ENCODE data around the gene DOCK4.

The DOCK4 gene

DNA sequence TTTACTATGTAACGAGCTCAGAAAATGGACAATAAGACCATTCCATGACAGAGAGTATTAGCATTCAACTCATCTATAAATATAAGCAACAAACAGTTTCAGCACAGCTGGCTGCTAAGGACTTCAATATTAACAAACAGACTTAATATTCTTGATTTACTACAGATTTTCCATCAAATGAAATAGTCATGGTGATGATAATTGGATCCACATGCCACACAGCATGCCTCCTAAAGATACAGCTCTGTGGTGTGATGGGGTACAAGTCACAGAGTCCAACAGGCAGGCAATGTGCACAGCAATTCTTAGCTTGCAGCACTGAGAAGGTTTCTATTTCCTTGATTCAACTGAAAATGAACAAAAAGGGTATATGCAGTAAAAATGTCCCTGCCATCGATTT is 54.0 kb downstream of the DOCK4 start:
- no peak overlapping the region for H3K27ac ChIP-seq (ENCODE audit: low read length)

DNA sequence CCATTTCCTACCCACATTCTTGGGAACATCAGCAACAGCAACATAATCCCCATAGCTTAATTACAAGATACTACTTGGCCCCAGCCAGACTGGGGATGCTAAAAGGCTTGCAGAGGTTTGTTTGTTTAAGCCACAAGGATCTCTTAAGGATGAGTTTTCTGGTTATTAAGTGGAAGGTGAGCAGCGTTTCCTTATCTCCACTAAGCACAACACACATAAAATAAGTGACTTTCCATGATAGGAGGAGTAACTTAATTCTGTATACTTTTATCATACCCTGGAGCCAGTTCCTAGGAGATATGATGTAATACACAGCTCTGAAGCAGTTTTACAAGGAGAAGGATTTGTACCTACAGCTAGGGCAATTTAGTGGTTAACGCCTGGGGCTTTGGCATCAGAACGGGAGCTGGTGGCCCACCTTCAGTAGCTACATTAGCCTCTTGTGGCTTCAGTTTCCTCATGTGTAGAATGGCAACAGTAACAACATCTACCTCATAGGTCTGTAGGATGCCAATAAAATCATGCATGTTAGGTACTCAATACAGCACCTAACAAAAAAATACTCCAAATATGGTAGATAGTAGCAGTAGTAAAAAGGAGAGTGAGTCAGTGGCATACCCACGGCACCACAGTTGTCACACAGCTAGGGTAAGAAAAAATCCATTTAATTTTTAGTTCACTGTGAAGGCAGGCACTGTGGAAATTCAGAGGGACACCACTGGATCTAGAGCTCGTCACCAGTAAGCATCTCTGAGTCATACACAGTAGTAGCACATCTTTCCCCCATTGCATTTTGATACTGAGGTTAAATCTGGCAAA is 55.2 kb downstream of the DOCK4 start:
- Histone ChIP-seq H3K27me3 (ENCODE audit: low read depth, low read length) (no peaks in the 10 kb centered on the region), H3K9me3 (ENCODE audit: control insufficient read depth in 1 of 2, low read length in 2 of 2) (no peaks in the 10 kb centered on the region), H3K4me1 (ENCODE audit: control insufficient read depth in 1 of 2, insufficient read depth in 2 of 2, low read length in 2 of 2) (no peaks in the 10 kb centered on the region), H3K27ac (ENCODE audit: low read length) (no peak overlapping the region), H3K4me3 (ENCODE audit: low read depth in 1 of 2, low read length in 2 of 2) (no peak overlapping the region), H3K36me3 (ENCODE audit: control insufficient read depth in 1 of 2, insufficient read depth in 2 of 2, low read length in 2 of 2) (no peaks in the 10 kb centered on the region)

More for the DNA sequence above, 54.0 kb downstream of the DOCK4 start:
- no peaks in the 10 kb centered on the region for H3K27me3 ChIP-seq (ENCODE audit: low read depth, low read length)
- no peaks in the 10 kb centered on the region for H3K4me1 ChIP-seq (ENCODE audit: control insufficient read depth in 1 of 2, insufficient read depth in 2 of 2, low read length in 2 of 2)
- no peaks in the 10 kb centered on the region for H3K9me3 ChIP-seq (ENCODE audit: control insufficient read depth in 1 of 2, low read length in 2 of 2)
- no peaks in the 10 kb centered on the region for H3K36me3 ChIP-seq (ENCODE audit: control insufficient read depth in 1 of 2, insufficient read depth in 2 of 2, low read length in 2 of 2)
- no peak overlapping the region for H3K4me3 ChIP-seq (ENCODE audit: low read depth in 1 of 2, low read length in 2 of 2)

DNA sequence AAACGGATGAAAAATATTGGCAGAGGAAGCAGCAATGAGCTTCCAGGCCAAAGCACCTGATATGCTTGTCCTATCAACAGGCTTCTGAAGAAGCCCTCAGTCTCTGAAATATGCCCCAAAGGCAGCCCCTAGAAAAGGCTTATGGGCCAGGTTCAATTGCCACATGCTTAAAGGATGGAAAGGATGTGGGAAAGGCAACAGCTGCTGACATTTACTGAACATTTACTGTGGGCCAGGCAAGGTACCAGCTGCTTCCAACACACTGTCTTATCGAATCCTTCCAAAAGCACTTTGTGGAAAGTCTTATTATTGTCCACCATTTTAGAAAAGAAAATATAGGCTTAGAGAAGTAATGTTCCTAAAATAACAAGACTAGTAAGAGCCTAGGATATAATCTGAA is 56.5 kb downstream of the DOCK4 start:
- Histone ChIP-seq H3K36me3 (ENCODE audit: control insufficient read depth in 1 of 2, insufficient read depth in 2 of 2, low read length in 2 of 2) (no peaks in the 10 kb centered on the region), H3K27ac (ENCODE audit: low read length) (no peak overlapping the region), H3K9me3 (ENCODE audit: control insufficient read depth in 1 of 2, low read length in 2 of 2) (no peaks in the 10 kb centered on the region), H3K27me3 (ENCODE audit: low read depth, low read length) (no peaks in the 10 kb centered on the region), H3K4me1 (ENCODE audit: control insufficient read depth in 1 of 2, insufficient read depth in 2 of 2, low read length in 2 of 2) (no peaks in the 10 kb centered on the region), H3K4me3 (ENCODE audit: low read depth in 1 of 2, low read length in 2 of 2) (no peak overlapping the region)

DNA sequence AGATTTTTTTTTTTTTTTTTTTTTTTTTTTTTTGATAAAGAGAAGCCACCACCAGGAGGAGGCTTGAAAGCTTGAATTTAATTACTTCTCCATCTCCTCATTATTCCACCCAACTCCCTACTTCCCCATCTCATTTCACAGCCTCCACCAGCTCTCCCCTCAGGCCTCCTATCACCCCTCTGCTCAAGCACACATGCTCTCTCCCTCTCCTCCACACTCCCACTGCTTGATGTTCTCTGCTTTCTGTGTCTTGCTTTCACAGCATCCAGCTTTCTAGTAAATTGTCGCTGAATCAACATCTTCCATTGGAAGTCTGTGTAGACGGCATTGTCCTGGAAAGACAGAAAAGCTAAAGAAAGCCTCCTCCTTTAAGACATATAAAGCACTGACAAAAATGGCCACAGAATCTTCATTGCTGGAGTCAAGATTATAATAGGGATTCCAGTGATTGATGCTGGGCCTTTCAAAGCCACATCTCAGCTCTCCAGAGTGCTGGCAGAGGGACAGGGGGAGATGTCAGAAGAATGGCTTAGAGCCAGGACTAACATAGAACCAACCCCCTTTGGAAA is 58.3 kb downstream of the DOCK4 start:
- H3K4me3 ChIP-seq (ENCODE audit: low read depth in 1 of 2, low read length in 2 of 2) = no peak overlapping the region
- H3K4me1 ChIP-seq (ENCODE audit: control insufficient read depth in 1 of 2, insufficient read depth in 2 of 2, low read length in 2 of 2) = peaks cover 0 to 17% of the 10 kb centered on the region in 2 donors
- no peaks in the 10 kb centered on the region for H3K36me3 ChIP-seq (ENCODE audit: control insufficient read depth in 1 of 2, insufficient read depth in 2 of 2, low read length in 2 of 2)
- H3K27ac ChIP-seq (ENCODE audit: low read length) = no peak overlapping the region
- H3K9me3 ChIP-seq (ENCODE audit: control insufficient read depth in 1 of 2, low read length in 2 of 2) = no peaks in the 10 kb centered on the region
- H3K27me3 ChIP-seq (ENCODE audit: low read depth, low read length) = no peaks in the 10 kb centered on the region

DNA sequence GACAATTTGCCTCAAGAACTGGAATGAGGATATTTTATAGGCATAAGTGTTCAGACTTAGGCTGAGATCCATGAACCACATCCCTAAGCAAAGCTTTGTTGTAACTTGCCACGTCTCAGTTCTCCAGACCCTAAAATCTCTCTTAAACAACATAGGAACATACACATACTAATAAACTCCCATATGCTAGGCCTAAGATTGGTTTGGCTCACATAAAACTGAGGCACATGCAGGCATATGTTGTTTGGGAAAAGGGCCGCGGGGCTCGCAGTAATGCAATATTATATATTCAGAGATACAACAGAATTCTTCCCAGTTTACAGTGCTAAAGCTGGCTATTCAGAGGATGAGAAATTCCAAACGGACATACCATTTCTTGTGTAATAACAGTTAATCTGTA is 61.0 kb downstream of the DOCK4 start:
- H3K4me3 ChIP-seq (ENCODE audit: low read depth in 1 of 2, low read length in 2 of 2) = no peak overlapping the region
- no peaks in the 10 kb centered on the region for H3K27me3 ChIP-seq (ENCODE audit: low read depth, low read length)
- no peaks in the 10 kb centered on the region for H3K36me3 ChIP-seq (ENCODE audit: control insufficient read depth in 1 of 2, insufficient read depth in 2 of 2, low read length in 2 of 2)
- H3K27ac ChIP-seq (ENCODE audit: low read length) = no peak overlapping the region
- no peaks in the 10 kb centered on the region for H3K9me3 ChIP-seq (ENCODE audit: control insufficient read depth in 1 of 2, low read length in 2 of 2)
- H3K4me1 ChIP-seq (ENCODE audit: control insufficient read depth in 1 of 2, insufficient read depth in 2 of 2, low read length in 2 of 2) = peaks cover 0 to 20% of the 10 kb centered on the region in 2 donors

DNA sequence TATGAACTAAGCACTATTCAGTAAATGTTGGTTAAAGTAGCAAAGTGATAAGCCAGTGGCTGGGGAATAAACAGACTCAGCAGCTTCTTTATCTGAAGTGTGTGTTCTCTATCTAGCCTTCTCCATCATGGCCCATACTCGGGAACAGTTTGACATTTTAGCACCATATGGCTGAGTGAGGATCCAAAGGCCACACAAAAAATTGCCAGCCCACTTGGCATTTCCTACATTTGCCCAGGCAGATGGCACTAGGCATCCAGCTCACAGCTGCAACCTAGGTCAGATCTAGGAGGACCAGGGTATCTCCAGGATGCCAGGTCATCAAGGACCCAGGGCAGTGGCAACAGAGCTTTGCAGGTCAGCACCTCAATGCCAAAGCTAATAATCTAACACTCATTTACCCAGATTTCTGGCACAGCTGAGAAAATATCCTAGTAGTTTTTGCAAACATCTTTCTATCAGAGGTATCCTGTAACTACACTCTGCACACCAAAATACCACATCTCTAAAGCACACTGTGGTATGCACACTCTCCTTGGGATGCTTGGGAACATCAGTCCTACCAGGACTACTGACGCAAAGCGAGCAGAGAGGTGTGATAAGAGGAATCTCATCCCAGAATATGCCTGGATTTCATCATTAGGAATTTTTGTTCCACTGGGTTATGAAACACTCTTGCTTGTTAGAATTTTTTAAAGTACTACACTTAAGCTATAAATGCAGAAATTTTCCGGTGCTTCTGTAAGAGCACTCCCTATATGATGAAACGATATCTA is 61.7 kb downstream of the DOCK4 start:
- H3K27ac ChIP-seq (ENCODE audit: low read length) = no peak overlapping the region

DNA sequence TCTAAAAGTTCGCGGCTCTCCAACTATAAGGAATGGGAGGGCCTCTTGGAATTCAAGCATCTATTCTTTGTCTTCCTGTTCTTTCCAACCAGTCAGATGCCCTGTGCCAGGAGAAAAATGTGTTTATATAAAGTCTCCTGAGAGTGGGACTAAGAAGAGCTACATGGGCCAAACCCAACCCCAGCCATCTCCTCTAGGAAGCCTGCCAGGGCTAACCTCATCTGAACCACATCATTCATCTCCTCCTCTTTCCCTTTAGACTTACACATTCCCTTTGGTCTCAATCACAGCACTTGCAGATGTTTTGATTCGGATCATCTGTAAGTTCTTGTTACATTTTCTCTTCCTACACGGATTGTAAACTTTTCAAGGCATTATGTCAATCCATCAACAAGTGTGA is 62.6 kb downstream of the DOCK4 start:
- H3K27ac ChIP-seq (ENCODE audit: low read length) = no peak overlapping the region
- H3K4me1 ChIP-seq (ENCODE audit: control insufficient read depth in 1 of 2, insufficient read depth in 2 of 2, low read length in 2 of 2) = peaks cover 0 to 20% of the 10 kb centered on the region in 2 donors

More for the DNA sequence above, 61.7 kb downstream of the DOCK4 start:
- Histone ChIP-seq H3K36me3 (ENCODE audit: control insufficient read depth in 1 of 2, insufficient read depth in 2 of 2, low read length in 2 of 2) (no peaks in the 10 kb centered on the region), H3K4me1 (ENCODE audit: control insufficient read depth in 1 of 2, insufficient read depth in 2 of 2, low read length in 2 of 2) (peaks cover 0 to 20% of the 10 kb centered on the region in 2 donors), H3K4me3 (ENCODE audit: low read depth in 1 of 2, low read length in 2 of 2) (no peak overlapping the region), H3K9me3 (ENCODE audit: control insufficient read depth in 1 of 2, low read length in 2 of 2) (no peaks in the 10 kb centered on the region), H3K27me3 (ENCODE audit: low read depth, low read length) (no peaks in the 10 kb centered on the region)

DNA sequence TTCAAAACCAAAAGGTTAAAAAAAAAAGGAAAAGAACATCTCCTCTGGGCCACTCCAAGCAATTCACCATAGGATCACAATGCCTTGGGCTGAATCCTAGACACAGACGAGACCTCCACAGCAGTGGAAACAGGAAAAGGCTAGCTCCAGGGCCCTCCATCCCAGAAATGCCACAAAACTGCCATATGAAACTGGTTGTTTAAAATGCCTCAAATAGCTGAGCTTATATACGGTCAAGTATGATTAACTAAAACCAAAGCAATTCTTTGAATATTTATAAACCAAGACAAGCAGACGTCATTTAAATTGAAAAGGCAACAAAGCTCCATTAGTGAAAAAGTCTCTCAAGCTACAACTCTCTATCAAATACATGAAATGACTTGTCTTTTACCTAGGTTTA is 63.1 kb downstream of the DOCK4 start:
- Histone ChIP-seq H3K27ac (ENCODE audit: low read length) (no peak overlapping the region), H3K9me3 (ENCODE audit: control insufficient read depth in 1 of 2, low read length in 2 of 2) (no peaks in the 10 kb centered on the region), H3K36me3 (ENCODE audit: control insufficient read depth in 1 of 2, insufficient read depth in 2 of 2, low read length in 2 of 2) (no peaks in the 10 kb centered on the region), H3K4me3 (ENCODE audit: low read depth in 1 of 2, low read length in 2 of 2) (no peak overlapping the region), H3K4me1 (ENCODE audit: control insufficient read depth in 1 of 2, insufficient read depth in 2 of 2, low read length in 2 of 2) (peaks cover 0 to 20% of the 10 kb centered on the region in 2 donors), H3K27me3 (ENCODE audit: low read depth, low read length) (no peaks in the 10 kb centered on the region)

More for the DNA sequence above, 62.6 kb downstream of the DOCK4 start:
- Histone ChIP-seq H3K27me3 (ENCODE audit: low read depth, low read length) (no peaks in the 10 kb centered on the region), H3K9me3 (ENCODE audit: control insufficient read depth in 1 of 2, low read length in 2 of 2) (no peaks in the 10 kb centered on the region), H3K36me3 (ENCODE audit: control insufficient read depth in 1 of 2, insufficient read depth in 2 of 2, low read length in 2 of 2) (no peaks in the 10 kb centered on the region), H3K4me3 (ENCODE audit: low read depth in 1 of 2, low read length in 2 of 2) (no peak overlapping the region)

DNA sequence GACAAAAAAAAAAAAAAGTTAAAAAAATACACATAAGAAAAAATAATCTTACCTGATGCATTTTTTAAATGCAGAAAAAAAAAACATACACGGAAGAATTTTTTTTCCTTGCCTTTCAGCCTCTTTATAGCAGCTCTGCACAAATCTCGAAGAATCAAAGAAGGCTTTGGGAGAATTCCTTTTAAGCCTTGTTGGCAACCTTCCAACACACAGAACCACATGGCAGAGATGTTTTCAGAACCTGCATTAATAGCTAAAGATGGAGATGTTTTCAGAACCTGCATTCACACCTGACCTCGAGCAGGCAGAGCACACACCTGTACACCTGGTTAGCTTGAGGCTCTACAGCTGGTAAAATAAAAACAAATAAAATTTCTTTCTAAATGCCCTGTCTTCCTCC is 65.6 kb downstream of the DOCK4 start:
- H3K36me3 ChIP-seq (ENCODE audit: control insufficient read depth in 1 of 2, insufficient read depth in 2 of 2, low read length in 2 of 2) = no peaks in the 10 kb centered on the region
- no peak overlapping the region for H3K27ac ChIP-seq (ENCODE audit: low read length)
- no peaks in the 10 kb centered on the region for H3K27me3 ChIP-seq (ENCODE audit: low read depth, low read length)
- no peaks in the 10 kb centered on the region for H3K9me3 ChIP-seq (ENCODE audit: control insufficient read depth in 1 of 2, low read length in 2 of 2)
- H3K4me1 ChIP-seq (ENCODE audit: control insufficient read depth in 1 of 2, insufficient read depth in 2 of 2, low read length in 2 of 2) = peaks cover 0 to 32% of the 10 kb centered on the region in 2 donors
- no peak overlapping the region for H3K4me3 ChIP-seq (ENCODE audit: low read depth in 1 of 2, low read length in 2 of 2)

DNA sequence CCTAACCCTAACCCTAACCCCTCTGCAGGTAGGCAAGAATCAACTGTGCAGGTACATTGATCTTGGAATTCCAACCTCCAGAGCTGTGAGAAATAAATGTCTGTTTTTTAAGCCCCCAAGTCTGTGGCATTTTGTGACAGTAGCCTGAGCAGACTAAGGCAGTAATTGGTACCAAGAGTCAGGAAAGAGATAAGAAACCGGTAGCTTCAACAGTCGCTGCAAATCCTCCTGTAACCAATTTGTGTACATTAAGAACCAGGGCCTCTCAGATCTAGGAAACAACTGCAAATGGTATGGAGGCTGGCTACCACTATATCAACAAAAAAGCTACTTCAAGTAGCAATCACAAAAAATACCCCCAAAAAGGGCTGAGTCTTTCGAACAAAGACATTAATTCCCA is 67.3 kb downstream of the DOCK4 start:
- Histone ChIP-seq H3K36me3 (ENCODE audit: control insufficient read depth in 1 of 2, insufficient read depth in 2 of 2, low read length in 2 of 2) (no peaks in the 10 kb centered on the region), H3K9me3 (ENCODE audit: control insufficient read depth in 1 of 2, low read length in 2 of 2) (no peaks in the 10 kb centered on the region), H3K27ac (ENCODE audit: low read length) (no peak overlapping the region), H3K27me3 (ENCODE audit: low read depth, low read length) (no peaks in the 10 kb centered on the region), H3K4me3 (ENCODE audit: low read depth in 1 of 2, low read length in 2 of 2) (no peak overlapping the region), H3K4me1 (ENCODE audit: control insufficient read depth in 1 of 2, insufficient read depth in 2 of 2, low read length in 2 of 2) (peaks cover 0 to 26% of the 10 kb centered on the region in 2 donors)

DNA sequence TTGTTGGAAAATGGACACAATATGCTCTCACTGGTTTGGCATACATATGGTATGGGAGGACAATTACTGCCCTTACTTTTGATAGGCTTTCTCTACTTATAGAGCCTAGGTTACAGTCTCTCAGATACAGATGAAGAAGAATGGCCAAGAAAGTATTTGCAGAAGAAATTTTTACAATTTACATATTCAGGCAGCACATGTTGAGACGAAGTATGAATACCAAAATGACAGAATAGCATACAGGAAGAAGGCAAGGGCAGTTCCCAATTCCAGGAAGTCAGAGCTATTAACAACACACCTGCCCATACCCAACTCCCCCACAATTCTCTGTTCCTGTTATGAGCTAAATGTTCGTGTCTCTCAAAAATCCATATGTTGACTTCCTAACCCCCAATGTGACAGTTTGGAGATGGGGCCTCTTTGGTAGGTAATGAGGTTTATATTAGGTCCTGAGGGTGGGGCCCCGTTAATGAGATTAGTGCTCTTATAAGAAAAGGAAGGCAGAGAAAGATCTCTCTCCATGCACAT is 67.8 kb downstream of the DOCK4 start:
- Histone ChIP-seq H3K27me3 (ENCODE audit: low read depth, low read length) (no peaks in the 10 kb centered on the region), H3K4me3 (ENCODE audit: low read depth in 1 of 2, low read length in 2 of 2) (no peak overlapping the region), H3K27ac (ENCODE audit: low read length) (no peak overlapping the region), H3K36me3 (ENCODE audit: control insufficient read depth in 1 of 2, insufficient read depth in 2 of 2, low read length in 2 of 2) (no peaks in the 10 kb centered on the region), H3K4me1 (ENCODE audit: control insufficient read depth in 1 of 2, insufficient read depth in 2 of 2, low read length in 2 of 2) (peaks cover 0 to 20% of the 10 kb centered on the region in 2 donors), H3K9me3 (ENCODE audit: control insufficient read depth in 1 of 2, low read length in 2 of 2) (no peaks in the 10 kb centered on the region)

All from muscle layer of duodenum (tissue), 2 donors.